OCI-LY3 (cell line): Measurements from ENCODE around the gene SRGAP1.
"Not testable (repeated sequence)": the region's sequence is repeated elsewhere in the genome, so short reads cannot be mapped to it uniquely, and the experiment has no call there.

ENCODE experiments used
- H2AFZ ChIP-seq: fragments of 200-600, 300-600 bp; shearing (Covaris generic); 2 replicates; pipeline ENCODE4 v1.6.0; 2014; ENCODE audit warnings: antibody characterized with exemption, low read depth, low read length
- H3K27ac ChIP-seq: fragments of 200-600, 300-600 bp; sonication (generic); 2 replicates; pipeline ENCODE4 v1.5.1; 2014; ENCODE audit warnings: mild to moderate bottlenecking, low read length, moderate library complexity, mixed read lengths
- H3K27me3 ChIP-seq: fragments of 200-600, 300-600 bp; sonication (generic); 2 replicates; pipeline ENCODE4 v1.6.1; 2014; ENCODE audit warnings: low read depth, low read length, mixed read lengths
- H3K36me3 ChIP-seq: fragments of 200-600, 300-600 bp; sonication (generic); replicated peaks from 2 replicates; pipeline ENCODE3; 2014; ENCODE audit warnings: low read depth, low read length, mixed read lengths
- H3K4me1 ChIP-seq: fragments of 300-600, 200-600 bp; sonication (generic); 2 replicates; pipeline ENCODE4 v1.6.1; 2014; ENCODE audit warnings: low read length, mixed read lengths
- H3K4me2 ChIP-seq: fragments of 200-600, 300-600 bp; sonication (generic); 2 replicates; pipeline ENCODE4 v1.6.1; 2014; ENCODE audit warnings: low read length, mixed read lengths
- H3K4me3 ChIP-seq: fragments of 300-600, 200-600 bp; sonication (generic); 2 replicates; pipeline ENCODE4 v1.5.1; 2014; ENCODE audit warnings: antibody characterized with exemption, mild to moderate bottlenecking, low read length, moderate library complexity
- H3K79me2 ChIP-seq: fragments of 300-600, 200-600 bp; shearing (Covaris generic); 2 replicates; pipeline ENCODE4 v1.6.1; 2014; ENCODE audit warnings: mild to moderate bottlenecking, low read length, mixed read lengths
- H3K9ac ChIP-seq: fragments of 300-600, 200-600 bp; shearing (Covaris generic); 2 replicates; pipeline ENCODE4 v1.6.0; 2014; ENCODE audit warnings: mild to moderate bottlenecking, low read length, moderate library complexity
- H3K9me3 ChIP-seq: fragments of 200-600, 300-600 bp; shearing (Covaris generic); 2 replicates; pipeline ENCODE4 v1.6.1; 2014; ENCODE audit warnings: low read length, mixed read lengths; ENCODE audit not compliant: insufficient read depth
- H4K20me1 ChIP-seq: fragments of 200-600, 300-600 bp; sonication (generic); 2 replicates; pipeline ENCODE4 v1.6.1; 2016; ENCODE audit warnings: low read length, mixed read lengths; ENCODE audit not compliant: insufficient read depth
- CTCF ChIP-seq: fragments of 200-600, 300-600 bp; sonication (generic); IDR thresholded peaks from 2 replicates; pipeline ENCODE4 v1.5.1; 2014; ENCODE audit warnings: antibody characterized with exemption, low read length, low read depth
- EZH2phosphoT487 ChIP-seq: fragments of 200-600 bp; shearing (Covaris generic); IDR thresholded peaks from 2 replicates; pipeline ENCODE4 v1.6.1; 2018; ENCODE audit warnings: antibody characterized with exemption, mixed run types, low read depth

Gene SRGAP1

GRCh38 chr12:64016521-64016920 is 172.0 kb downstream of the SRGAP1 start:
- no peak overlapping the region for H3K9ac ChIP-seq
- no peak overlapping the region for H3K27ac ChIP-seq
- no peaks in the 10 kb centered on the region for H3K36me3 ChIP-seq
- H4K20me1 ChIP-seq: no peaks in the 10 kb centered on the region
- H3K27me3 ChIP-seq: no peaks in the 10 kb centered on the region
- no peak overlapping the region for H2AFZ ChIP-seq
- H3K4me2 ChIP-seq: no peak overlapping the region
- H3K4me3 ChIP-seq: no peak overlapping the region
- H3K4me1 ChIP-seq: peaks cover 9% of the 10 kb centered on the region; the same call in 1 of the 2 replicates
- no peaks in the 10 kb centered on the region for H3K79me2 ChIP-seq
- no peaks in the 10 kb centered on the region for H3K9me3 ChIP-seq
- no peak for TF ChIP-seq CTCF
- TF ChIP-seq EZH2phosphoT487: no peak

- not testable (repeated sequence) for H3K27ac ChIP-seq, H2AFZ ChIP-seq, H4K20me1 ChIP-seq, H3K4me1 ChIP-seq, H3K9ac ChIP-seq, H3K27me3 ChIP-seq, H3K4me2 ChIP-seq, H3K36me3 ChIP-seq, H3K4me3 ChIP-seq, H3K79me2 ChIP-seq, H3K9me3 ChIP-seq
These were observed 173.6 kb downstream of the SRGAP1 start for GRCh38 chr12:64018116-64018515.

- no peak for TF ChIP-seq EZH2phosphoT487
- no peak for TF ChIP-seq CTCF
- Histone ChIP-seq H3K9ac (no peak overlapping the region), H3K4me1 (peaks cover 5% of the 10 kb centered on the region; the same call in 1 of the 2 replicates), H2AFZ (no peak overlapping the region), H3K36me3 (peaks cover 1% of the 10 kb centered on the region), H3K4me3 (no peak overlapping the region), H3K9me3 (no peaks in the 10 kb centered on the region), H3K4me2 (no peak overlapping the region), H3K27me3 (no peaks in the 10 kb centered on the region), H3K27ac (no peak overlapping the region), H3K79me2 (no peaks in the 10 kb centered on the region), H4K20me1 (no peaks in the 10 kb centered on the region)
These were observed 174.0 kb downstream of the SRGAP1 start for GRCh38 chr12:64018524-64018923.

- no peak overlapping the region for H2AFZ ChIP-seq
- no peaks in the 10 kb centered on the region for H3K9me3 ChIP-seq
- H3K79me2 ChIP-seq: no peaks in the 10 kb centered on the region
- peaks cover 6% of the 10 kb centered on the region for H3K36me3 ChIP-seq
- no peak overlapping the region for H3K9ac ChIP-seq
- no peak overlapping the region for H3K27ac ChIP-seq
- H3K4me1 ChIP-seq: peaks cover 5% of the 10 kb centered on the region; the same call in 1 of the 2 replicates
- H3K4me2 ChIP-seq: no peak overlapping the region
- TF ChIP-seq CTCF (no peak), EZH2phosphoT487 (no peak)
- no peak overlapping the region for H3K4me3 ChIP-seq
- H3K27me3 ChIP-seq: no peaks in the 10 kb centered on the region
- H4K20me1 ChIP-seq: no peaks in the 10 kb centered on the region
These were observed 174.6 kb downstream of the SRGAP1 start for GRCh38 chr12:64019101-64019500.

- no peak overlapping the region for H3K4me3 ChIP-seq
- H3K27ac ChIP-seq: no peak overlapping the region
- H3K4me2 ChIP-seq: no peak overlapping the region
- no peaks in the 10 kb centered on the region for H3K79me2 ChIP-seq
- H3K9ac ChIP-seq: no peak overlapping the region
- H3K27me3 ChIP-seq: no peaks in the 10 kb centered on the region
- peaks cover 11% of the 10 kb centered on the region for H3K36me3 ChIP-seq
- TF ChIP-seq EZH2phosphoT487: no peak
- no peak for TF ChIP-seq CTCF
- H3K4me1 ChIP-seq: peaks cover 9% of the 10 kb centered on the region
- H4K20me1 ChIP-seq: no peaks in the 10 kb centered on the region
- H3K9me3 ChIP-seq: no peaks in the 10 kb centered on the region
- no peak overlapping the region for H2AFZ ChIP-seq
These were observed 175.2 kb downstream of the SRGAP1 start for GRCh38 chr12:64019654-64020053.
